ENCODE measurements around the gene LCMT1. TPM values are rescaled to one million over a fixed set of nuclear protein-coding genes. Genes with fewer than 3 reads are reported as not detected.

Gene LCMT1
- total and polyA plus RNA-seq, 2 of the 13 experiments (the other 11 are each of a cell fraction or from before 2014, with no cell fraction given): 41.2 to 48.7 TPM

DNA sequence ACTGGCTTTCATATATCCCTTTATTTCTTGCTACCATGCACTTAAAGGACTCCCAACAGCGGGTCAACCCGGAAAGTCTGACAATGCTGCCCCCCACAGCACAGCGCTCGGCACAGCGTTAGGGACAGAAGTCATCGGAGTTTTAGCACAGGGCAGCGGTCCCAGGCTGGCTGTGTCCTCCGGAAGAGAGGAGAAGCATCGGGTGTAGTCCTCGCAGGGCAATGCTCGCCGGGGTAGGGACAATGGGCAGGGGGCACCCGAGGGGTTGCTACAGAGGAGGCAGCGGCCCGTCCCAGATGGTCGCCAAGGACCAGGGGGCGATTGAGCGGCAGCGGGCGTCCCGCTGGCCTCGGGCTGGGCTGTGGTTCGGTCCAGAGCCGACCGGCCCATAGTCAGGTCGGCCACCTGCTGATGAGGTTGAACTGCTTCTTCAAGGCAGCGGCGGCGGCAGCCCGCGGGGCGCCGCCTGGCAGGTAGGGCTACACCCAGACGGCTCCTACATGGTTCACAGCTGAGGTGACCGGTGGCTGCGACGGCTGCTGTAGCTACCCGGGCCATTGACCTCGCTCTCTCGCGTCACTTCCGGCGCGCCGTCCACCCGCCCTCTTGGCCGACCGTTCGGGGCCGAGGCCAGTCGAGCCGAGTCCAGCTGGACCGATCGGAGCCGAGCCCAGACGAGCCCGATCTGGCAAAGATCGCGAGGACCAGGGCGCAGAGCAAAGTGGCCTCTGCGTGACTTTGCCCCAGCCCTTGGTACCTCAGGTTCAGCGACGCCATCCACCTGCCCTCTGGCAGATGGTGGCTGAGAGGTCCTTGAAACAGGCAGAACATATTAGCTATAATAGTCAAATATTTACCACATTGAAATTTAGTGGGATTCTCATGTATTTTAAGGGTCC is 4.7 kb upstream of the LCMT1 start (continued):
- TF ChIP-seq ZNF891 (CRISPR knock-in tag; IDR thresholded peaks at IDR 0.05): peak; percentile 82; the same call in 1 of the 2 replicates
- no peak; the same call in 1 of the 2 replicates for TF ChIP-seq RFX3 (CRISPR knock-in tag; IDR thresholded peaks at IDR 0.05)
- TF ChIP-seq WIZ (CRISPR knock-in tag; IDR thresholded peaks at IDR 0.05): peak; percentile 89; the same call in 1 of the 2 replicates
- TF ChIP-seq ZNF317 (CRISPR knock-in tag; IDR thresholded peaks at IDR 0.05): peak; percentile 89
- no peak for TF ChIP-seq MBD4 (IDR thresholded peaks at IDR 0.05; ENCODE audit: borderline replicate concordance, low read length)
- no peak for TF ChIP-seq ZNF136 (CRISPR knock-in tag; IDR thresholded peaks at IDR 0.05; ENCODE audit: low read depth)
- TF ChIP-seq MTA3 (CRISPR knock-in tag; IDR thresholded peaks at IDR 0.05): no peak
- peak; percentile 55 for TF ChIP-seq PITX1 (CRISPR knock-in tag; IDR thresholded peaks at IDR 0.05)
- TF ChIP-seq ZZZ3 (CRISPR knock-in tag; IDR thresholded peaks at IDR 0.05; ENCODE audit: borderline replicate concordance): peak; percentile 89; the same call in 1 of the 2 replicates
- no peak for TF ChIP-seq PCBP2 (optimal IDR thresholded peaks at IDR 0.05; ENCODE audit: low read depth, low read length, poor library complexity, severe bottlenecking)
- TF ChIP-seq SALL1 (CRISPR knock-in tag; IDR thresholded peaks at IDR 0.05): peak; percentile 91
- TF ChIP-seq YEATS2 (CRISPR knock-in tag; IDR thresholded peaks at IDR 0.05; ENCODE audit: borderline replicate concordance): peak; percentile 98
- TF ChIP-seq ZNF276 (CRISPR knock-in tag; IDR thresholded peaks at IDR 0.05; ENCODE audit: low read depth): peak; percentile 59
- no peak; the same call in 1 of the 2 replicates for TF ChIP-seq E2F5 (CRISPR knock-in tag; conservative IDR thresholded peaks at IDR 0.05)
- peak; percentile 65 for TF ChIP-seq NFYB (CRISPR knock-in tag; IDR thresholded peaks at IDR 0.05)
- 0 out of 2 replicates have a peak, but pooled peaks have one; percentile 33 for TF ChIP-seq MAFG (CRISPR knock-in tag; IDR thresholded peaks at IDR 0.05)
- no peak; the same call in 1 of the 2 replicates for TF ChIP-seq GLI4 (CRISPR knock-in tag; IDR thresholded peaks at IDR 0.05; ENCODE audit: borderline replicate concordance)
- TF ChIP-seq MAZ (IDR thresholded peaks at IDR 0.05; ENCODE audit: borderline replicate concordance, low read depth, low read length): peak; percentile 37
- peak; percentile 81; the same call in 1 of the 2 replicates for TF ChIP-seq MAZ (CRISPR knock-in tag; IDR thresholded peaks at IDR 0.05; ENCODE audit: low read depth)
- TF ChIP-seq NFKBIZ (CRISPR knock-in tag; IDR thresholded peaks at IDR 0.05): no peak
- TF ChIP-seq ZNF10 (CRISPR knock-in tag; IDR thresholded peaks at IDR 0.05; ENCODE audit: borderline replicate concordance, low read depth): no peak
- TF ChIP-seq RARG (CRISPR knock-in tag; IDR thresholded peaks at IDR 0.05; ENCODE audit: low read depth): 0 out of 2 replicates have a peak, but pooled peaks have one; percentile 78
- peak; percentile 61; the same call in 1 of the 2 replicates for TF ChIP-seq SOX5 (CRISPR knock-in tag; IDR thresholded peaks at IDR 0.05; ENCODE audit: borderline replicate concordance)
- TF ChIP-seq NFE2L1 (CRISPR knock-in tag; IDR thresholded peaks at IDR 0.05; ENCODE audit: borderline replicate concordance): no peak
- TF ChIP-seq RAD51 (IDR thresholded peaks at IDR 0.05; ENCODE audit: borderline replicate concordance): no peak
- TF ChIP-seq, protein P1, sequence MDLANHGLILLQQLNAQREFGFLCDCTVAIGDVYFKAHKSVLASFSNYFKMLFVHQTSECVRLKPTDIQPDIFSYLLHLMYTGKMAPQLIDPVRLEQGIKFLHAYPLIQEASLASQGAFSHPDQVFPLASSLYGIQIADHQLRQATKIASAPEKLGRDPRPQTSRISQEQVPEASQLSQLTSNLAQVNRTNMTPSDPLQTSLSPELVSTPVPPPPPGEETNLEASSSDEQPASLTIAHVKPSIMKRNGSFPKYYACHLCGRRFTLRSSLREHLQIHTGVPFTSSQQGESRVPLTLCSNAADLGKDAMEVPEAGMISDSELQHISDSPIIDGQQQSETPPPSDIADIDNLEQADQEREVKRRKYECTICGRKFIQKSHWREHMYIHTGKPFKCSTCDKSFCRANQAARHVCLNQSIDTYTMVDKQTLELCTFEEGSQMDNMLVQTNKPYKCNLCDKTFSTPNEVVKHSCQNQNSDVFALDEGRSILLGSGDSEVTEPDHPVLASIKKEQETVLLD (CRISPR knock-in tag; IDR thresholded peaks at IDR 0.05; ENCODE audit: low read depth): peak; percentile 84; the same call in 1 of the 2 replicates
